HL-60 (cell line): ENCODE measurements around the gene DHX38.

Experiments used
- GABPA ChIP-seq: IDR thresholded peaks from 2 replicates; pipeline ENCODE4 v1.6.1; 2012; ENCODE audit warnings: low read depth
- POLR2AphosphoS5 ChIP-seq: IDR thresholded peaks from 2 replicates; pipeline ENCODE4 v1.6.1; 2012; ENCODE audit warnings: low read depth
- TF ChIP-seq, protein P1 (sequence below): IDR thresholded peaks from one replicate; pipeline ENCODE4 v1.5.1; 2011; ENCODE audit warnings: low read length, control low read depth, inconsistent platforms; ENCODE audit not compliant: insufficient read depth
- TF ChIP-seq, protein P2 (sequence below): IDR thresholded peaks from 2 replicates; pipeline ENCODE4 v1.6.1; 2012; ENCODE audit warnings: low read depth; ENCODE audit not compliant: insufficient replicate concordance

DNA sequence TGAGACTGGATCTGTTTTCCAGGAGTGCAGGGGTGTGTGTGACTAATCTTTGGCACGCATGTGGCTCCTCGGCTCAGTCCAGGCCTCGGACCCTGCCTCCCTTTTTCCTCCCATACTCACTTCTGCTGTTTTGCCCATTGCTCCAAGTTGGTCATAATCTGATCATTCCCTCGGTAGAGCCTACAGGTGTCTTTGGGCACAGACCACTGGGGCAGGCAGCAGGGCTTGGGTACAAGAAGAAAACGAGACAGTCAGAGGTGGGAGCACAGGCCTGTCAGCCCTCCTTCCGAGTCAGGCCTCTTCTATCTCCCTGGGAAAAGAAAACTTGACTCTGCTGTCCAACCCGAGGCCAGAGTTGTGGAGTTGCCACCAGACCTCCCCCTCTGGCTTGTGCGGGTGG, 29.8 kb downstream of the DHX38 start:
- TF ChIP-seq POLR2AphosphoS5 (no peak), GABPA (no peak)
- TF ChIP-seq, protein P1, sequence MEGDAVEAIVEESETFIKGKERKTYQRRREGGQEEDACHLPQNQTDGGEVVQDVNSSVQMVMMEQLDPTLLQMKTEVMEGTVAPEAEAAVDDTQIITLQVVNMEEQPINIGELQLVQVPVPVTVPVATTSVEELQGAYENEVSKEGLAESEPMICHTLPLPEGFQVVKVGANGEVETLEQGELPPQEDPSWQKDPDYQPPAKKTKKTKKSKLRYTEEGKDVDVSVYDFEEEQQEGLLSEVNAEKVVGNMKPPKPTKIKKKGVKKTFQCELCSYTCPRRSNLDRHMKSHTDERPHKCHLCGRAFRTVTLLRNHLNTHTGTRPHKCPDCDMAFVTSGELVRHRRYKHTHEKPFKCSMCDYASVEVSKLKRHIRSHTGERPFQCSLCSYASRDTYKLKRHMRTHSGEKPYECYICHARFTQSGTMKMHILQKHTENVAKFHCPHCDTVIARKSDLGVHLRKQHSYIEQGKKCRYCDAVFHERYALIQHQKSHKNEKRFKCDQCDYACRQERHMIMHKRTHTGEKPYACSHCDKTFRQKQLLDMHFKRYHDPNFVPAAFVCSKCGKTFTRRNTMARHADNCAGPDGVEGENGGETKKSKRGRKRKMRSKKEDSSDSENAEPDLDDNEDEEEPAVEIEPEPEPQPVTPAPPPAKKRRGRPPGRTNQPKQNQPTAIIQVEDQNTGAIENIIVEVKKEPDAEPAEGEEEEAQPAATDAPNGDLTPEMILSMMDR: no peak
- TF ChIP-seq, protein P2, sequence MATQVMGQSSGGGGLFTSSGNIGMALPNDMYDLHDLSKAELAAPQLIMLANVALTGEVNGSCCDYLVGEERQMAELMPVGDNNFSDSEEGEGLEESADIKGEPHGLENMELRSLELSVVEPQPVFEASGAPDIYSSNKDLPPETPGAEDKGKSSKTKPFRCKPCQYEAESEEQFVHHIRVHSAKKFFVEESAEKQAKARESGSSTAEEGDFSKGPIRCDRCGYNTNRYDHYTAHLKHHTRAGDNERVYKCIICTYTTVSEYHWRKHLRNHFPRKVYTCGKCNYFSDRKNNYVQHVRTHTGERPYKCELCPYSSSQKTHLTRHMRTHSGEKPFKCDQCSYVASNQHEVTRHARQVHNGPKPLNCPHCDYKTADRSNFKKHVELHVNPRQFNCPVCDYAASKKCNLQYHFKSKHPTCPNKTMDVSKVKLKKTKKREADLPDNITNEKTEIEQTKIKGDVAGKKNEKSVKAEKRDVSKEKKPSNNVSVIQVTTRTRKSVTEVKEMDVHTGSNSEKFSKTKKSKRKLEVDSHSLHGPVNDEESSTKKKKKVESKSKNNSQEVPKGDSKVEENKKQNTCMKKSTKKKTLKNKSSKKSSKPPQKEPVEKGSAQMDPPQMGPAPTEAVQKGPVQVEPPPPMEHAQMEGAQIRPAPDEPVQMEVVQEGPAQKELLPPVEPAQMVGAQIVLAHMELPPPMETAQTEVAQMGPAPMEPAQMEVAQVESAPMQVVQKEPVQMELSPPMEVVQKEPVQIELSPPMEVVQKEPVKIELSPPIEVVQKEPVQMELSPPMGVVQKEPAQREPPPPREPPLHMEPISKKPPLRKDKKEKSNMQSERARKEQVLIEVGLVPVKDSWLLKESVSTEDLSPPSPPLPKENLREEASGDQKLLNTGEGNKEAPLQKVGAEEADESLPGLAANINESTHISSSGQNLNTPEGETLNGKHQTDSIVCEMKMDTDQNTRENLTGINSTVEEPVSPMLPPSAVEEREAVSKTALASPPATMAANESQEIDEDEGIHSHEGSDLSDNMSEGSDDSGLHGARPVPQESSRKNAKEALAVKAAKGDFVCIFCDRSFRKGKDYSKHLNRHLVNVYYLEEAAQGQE: no peak
